Measurements from ENCODE around the gene USP34. TPM values are rescaled to one million over a fixed set of nuclear protein-coding genes. Genes with fewer than 3 reads are reported as not detected.

The USP34 gene
- total and polyA plus RNA-seq, 9 of the 15 experiments (the other 6 are each of a cell fraction or from before 2014, with no cell fraction given), result 19.8 to 108 (median 67.8) TPM

DNA sequence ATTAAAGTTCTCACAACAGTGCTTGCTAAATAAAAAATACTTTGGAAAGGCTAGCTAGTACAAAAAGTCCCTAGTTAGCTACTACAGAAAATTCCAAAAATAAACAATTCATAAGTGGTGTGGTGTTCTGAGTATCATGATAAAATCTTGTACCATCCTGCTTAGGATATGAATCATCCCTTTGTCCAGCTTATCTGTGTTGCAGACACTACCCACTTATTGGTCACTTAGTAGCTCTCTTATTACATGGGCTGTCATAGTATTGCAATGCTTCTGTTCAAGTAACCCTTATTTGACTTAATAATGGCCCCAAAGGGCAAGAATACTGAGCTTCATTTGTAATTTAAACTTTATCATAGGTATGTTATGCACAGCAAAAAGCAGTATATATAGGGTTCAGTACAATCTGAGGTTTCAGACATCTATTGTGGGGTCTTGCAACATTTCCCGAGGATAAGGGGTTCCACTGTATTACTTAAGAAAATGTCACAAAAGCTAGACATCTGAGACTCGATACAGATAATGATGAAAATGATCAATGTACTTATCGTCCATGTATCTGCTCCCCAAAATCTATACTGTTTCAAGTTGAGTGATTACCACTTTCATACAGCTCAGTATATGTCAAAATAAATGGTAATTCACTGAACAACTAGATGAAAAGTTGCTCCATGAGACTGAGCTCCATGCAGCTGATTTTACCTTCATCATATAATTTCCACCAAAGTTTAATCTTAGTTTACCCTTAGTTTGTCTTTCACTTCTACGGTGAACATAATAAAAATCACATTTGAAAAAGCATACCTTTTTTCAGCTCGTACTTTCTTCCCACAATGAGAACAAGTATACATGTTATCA, 215.1 kb downstream of the USP34 start (continued):
- TF ChIP-seq PHF21A (IDR thresholded peaks at IDR 0.05; ENCODE audit: borderline replicate concordance, low read depth), result no peak
- no peak for TF ChIP-seq PML (IDR thresholded peaks at IDR 0.05; ENCODE audit: low read length)
- no peak for TF ChIP-seq TFAP4 (CRISPR knock-in tag; IDR thresholded peaks at IDR 0.05; ENCODE audit: borderline replicate concordance)
- TF ChIP-seq HDAC2 (IDR thresholded peaks at IDR 0.05), result no peak
- TF ChIP-seq XRCC4 (IDR thresholded peaks at IDR 0.05; ENCODE audit: extremely low read depth, insufficient read depth, insufficient read length), result no peak
- no peak for TF ChIP-seq NCOA1 (IDR thresholded peaks at IDR 0.05; ENCODE audit: low read depth)
- TF ChIP-seq KLF16 (IDR thresholded peaks at IDR 0.05), result no peak
- no peak for TF ChIP-seq ZNF431 (CRISPR knock-in tag; IDR thresholded peaks at IDR 0.05)
- peak; percentile 21; the same call in 1 of the 2 replicates for TF ChIP-seq TEAD4 (IDR thresholded peaks at IDR 0.05; ENCODE audit: low read length)
- TF ChIP-seq TEAD4 (CRISPR knock-in tag; IDR thresholded peaks at IDR 0.05; ENCODE audit: borderline replicate concordance), result no peak
- no peak for TF ChIP-seq MXI1 (IDR thresholded peaks at IDR 0.05; ENCODE audit: low read depth, low read length)
- peak; percentile 33; the same call in 1 of the 2 replicates for TF ChIP-seq DIDO1 (tag; IDR thresholded peaks at IDR 0.05; ENCODE audit: low read depth)
- TF ChIP-seq ZNF830 (CRISPR knock-in tag; IDR thresholded peaks at IDR 0.05), result no peak
- TF ChIP-seq NCOA6 (IDR thresholded peaks at IDR 0.05), result no peak
- no peak for TF ChIP-seq SRSF7 (optimal IDR thresholded peaks at IDR 0.05; ENCODE audit: low read depth, low read length)
- TF ChIP-seq TFE3 (CRISPR knock-in tag; IDR thresholded peaks at IDR 0.05), result no peak
- TF ChIP-seq TCF7 (IDR thresholded peaks at IDR 0.05; ENCODE audit: borderline replicate concordance), result no peak
- TF ChIP-seq, protein P1, sequence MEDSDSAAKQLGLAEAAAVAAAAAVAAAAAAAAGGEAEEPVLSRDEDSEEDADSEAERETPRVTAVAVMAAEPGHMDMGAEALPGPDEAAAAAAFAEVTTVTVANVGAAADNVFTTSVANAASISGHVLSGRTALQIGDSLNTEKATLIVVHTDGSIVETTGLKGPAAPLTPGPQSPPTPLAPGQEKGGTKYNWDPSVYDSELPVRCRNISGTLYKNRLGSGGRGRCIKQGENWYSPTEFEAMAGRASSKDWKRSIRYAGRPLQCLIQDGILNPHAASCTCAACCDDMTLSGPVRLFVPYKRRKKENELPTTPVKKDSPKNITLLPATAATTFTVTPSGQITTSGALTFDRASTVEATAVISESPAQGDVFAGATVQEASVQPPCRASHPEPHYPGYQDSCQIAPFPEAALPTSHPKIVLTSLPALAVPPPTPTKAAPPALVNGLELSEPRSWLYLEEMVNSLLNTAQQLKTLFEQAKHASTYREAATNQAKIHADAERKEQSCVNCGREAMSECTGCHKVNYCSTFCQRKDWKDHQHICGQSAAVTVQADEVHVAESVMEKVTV (CRISPR knock-in tag; IDR thresholded peaks at IDR 0.05), result no peak
- TF ChIP-seq ZNF76 (CRISPR knock-in tag; IDR thresholded peaks at IDR 0.05; ENCODE audit: borderline replicate concordance), result no peak
- no peak for TF ChIP-seq KDM1A (IDR thresholded peaks at IDR 0.05)
- TF ChIP-seq, protein P2, sequence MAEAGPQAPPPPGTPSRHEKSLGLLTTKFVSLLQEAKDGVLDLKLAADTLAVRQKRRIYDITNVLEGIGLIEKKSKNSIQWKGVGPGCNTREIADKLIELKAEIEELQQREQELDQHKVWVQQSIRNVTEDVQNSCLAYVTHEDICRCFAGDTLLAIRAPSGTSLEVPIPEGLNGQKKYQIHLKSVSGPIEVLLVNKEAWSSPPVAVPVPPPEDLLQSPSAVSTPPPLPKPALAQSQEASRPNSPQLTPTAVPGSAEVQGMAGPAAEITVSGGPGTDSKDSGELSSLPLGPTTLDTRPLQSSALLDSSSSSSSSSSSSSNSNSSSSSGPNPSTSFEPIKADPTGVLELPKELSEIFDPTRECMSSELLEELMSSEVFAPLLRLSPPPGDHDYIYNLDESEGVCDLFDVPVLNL (CRISPR knock-in tag; IDR thresholded peaks at IDR 0.05; ENCODE audit: low read depth), result no peak
- no peak for TF ChIP-seq CAMTA2 (CRISPR knock-in tag; conservative IDR thresholded peaks at IDR 0.05)
- no peak for TF ChIP-seq ZNF253 (CRISPR knock-in tag; conservative IDR thresholded peaks at IDR 0.05)
- TF ChIP-seq BRD9 (IDR thresholded peaks at IDR 0.05; ENCODE audit: low read depth, partially characterized antibody), result peak; percentile 30
- no peak for TF ChIP-seq RBM14 (IDR thresholded peaks at IDR 0.05; ENCODE audit: borderline replicate concordance, insufficient read depth, low read depth, low read length)
- TF ChIP-seq HNRNPH1 (optimal IDR thresholded peaks at IDR 0.05; ENCODE audit: low read depth, low read length), result no peak

All from K562 (cell line).